Measurements from ENCODE around the gene GALNTL6.

DNA sequence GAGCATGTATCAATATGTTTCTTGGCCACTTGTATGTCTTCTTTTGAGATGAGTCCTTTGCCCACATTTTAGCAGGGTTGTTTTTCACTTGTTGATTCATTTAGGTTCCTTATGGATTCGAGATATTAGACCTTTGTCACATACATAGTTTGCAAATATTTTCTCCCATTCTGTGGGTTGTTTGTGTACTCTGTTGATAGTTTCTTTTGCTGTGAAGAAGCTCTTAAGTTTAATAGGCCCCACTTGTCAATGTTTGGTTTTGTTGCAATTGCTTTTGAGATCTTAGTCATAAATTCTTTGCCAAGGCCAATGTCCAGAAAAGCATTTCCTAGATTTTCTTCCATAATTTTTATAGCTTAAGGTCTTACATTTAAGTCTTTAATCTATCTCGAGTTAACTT, 1074.8 kb downstream of the GALNTL6 start:
- TF ChIP-seq, protein P1, sequence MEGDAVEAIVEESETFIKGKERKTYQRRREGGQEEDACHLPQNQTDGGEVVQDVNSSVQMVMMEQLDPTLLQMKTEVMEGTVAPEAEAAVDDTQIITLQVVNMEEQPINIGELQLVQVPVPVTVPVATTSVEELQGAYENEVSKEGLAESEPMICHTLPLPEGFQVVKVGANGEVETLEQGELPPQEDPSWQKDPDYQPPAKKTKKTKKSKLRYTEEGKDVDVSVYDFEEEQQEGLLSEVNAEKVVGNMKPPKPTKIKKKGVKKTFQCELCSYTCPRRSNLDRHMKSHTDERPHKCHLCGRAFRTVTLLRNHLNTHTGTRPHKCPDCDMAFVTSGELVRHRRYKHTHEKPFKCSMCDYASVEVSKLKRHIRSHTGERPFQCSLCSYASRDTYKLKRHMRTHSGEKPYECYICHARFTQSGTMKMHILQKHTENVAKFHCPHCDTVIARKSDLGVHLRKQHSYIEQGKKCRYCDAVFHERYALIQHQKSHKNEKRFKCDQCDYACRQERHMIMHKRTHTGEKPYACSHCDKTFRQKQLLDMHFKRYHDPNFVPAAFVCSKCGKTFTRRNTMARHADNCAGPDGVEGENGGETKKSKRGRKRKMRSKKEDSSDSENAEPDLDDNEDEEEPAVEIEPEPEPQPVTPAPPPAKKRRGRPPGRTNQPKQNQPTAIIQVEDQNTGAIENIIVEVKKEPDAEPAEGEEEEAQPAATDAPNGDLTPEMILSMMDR (conservative IDR thresholded peaks at IDR 0.05 in 1 of 2, IDR thresholded peaks at IDR 0.05 in 1 of 2; ENCODE audit: low read depth in 1 of 2, low read length in 2 of 2): no peak
- TF ChIP-seq EZH2 (IDR thresholded peaks at IDR 0.05; ENCODE audit: low read length, missing control alignments): no peak
